ENCODE data around the gene PLA2G6.

The PLA2G6 gene

DNA sequence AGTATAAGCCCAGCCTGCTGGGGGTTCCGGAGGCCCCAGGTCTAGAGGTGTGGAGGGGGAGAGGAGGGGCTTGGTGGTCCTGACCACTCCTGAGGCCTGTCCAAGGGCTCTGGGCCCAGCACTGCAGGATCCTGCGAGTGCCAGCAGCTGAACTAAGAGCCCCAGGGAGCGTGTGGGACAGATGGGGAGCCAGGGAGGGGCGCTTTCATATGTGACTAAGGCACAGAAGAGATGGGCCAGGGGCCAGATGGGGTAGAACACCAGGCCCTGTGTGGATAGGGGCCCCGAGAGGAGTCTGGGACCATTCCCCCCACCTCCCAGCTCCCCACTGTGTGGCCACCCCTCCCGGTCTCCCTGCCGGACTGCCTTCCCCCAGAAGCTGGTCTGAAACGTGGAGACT is 38.5 kb upstream of the PLA2G6 start:
- Histone ChIP-seq H3K27me3 (ENCODE audit: insufficient read depth, low read depth) (no peaks in the 10 kb centered on the region), H4K20me1 (ENCODE audit: insufficient read depth) (no peaks in the 10 kb centered on the region), H3K79me2 (ENCODE audit: insufficient read depth, low read depth) (no peaks in the 10 kb centered on the region), H3K9ac (no peak overlapping the region), H2AFZ (ENCODE audit: low read depth) (no peak overlapping the region), H3K4me1 (ENCODE audit: low read depth, poor library complexity, severe bottlenecking) (peaks cover 50% of the 10 kb centered on the region), H3K36me3 (ENCODE audit: insufficient read depth) (no peaks in the 10 kb centered on the region), H3K4me3 (IDR thresholded peaks at IDR 0.05; ENCODE audit: insufficient read depth, low read depth, low read length) (no peak overlapping the region), H3K4me2 (no peak overlapping the region), H3K27ac (no peak overlapping the region)
- TF ChIP-seq, protein P1, sequence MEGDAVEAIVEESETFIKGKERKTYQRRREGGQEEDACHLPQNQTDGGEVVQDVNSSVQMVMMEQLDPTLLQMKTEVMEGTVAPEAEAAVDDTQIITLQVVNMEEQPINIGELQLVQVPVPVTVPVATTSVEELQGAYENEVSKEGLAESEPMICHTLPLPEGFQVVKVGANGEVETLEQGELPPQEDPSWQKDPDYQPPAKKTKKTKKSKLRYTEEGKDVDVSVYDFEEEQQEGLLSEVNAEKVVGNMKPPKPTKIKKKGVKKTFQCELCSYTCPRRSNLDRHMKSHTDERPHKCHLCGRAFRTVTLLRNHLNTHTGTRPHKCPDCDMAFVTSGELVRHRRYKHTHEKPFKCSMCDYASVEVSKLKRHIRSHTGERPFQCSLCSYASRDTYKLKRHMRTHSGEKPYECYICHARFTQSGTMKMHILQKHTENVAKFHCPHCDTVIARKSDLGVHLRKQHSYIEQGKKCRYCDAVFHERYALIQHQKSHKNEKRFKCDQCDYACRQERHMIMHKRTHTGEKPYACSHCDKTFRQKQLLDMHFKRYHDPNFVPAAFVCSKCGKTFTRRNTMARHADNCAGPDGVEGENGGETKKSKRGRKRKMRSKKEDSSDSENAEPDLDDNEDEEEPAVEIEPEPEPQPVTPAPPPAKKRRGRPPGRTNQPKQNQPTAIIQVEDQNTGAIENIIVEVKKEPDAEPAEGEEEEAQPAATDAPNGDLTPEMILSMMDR (conservative IDR thresholded peaks at IDR 0.05; ENCODE audit: low read depth, low read length): no peak

DNA sequence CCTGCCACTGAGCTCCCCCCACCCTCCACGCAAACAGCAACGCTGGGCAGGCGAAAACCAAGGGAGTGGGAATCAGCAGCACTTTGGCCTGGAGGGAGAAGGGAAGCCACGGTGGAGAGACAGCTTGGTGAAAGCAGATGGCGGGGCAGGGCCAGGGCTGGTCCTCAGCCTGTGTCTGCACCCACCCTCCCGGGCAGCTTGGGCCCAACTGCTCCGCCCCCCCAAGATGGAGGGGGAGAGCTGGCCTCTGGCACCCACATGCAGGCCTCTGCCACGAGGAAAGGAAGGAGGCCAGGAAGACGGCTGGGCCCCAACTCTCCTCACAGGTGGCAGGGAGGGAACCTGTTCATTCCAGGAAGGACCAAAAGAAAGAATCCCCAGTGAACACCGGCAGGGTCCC is 38.0 kb upstream of the PLA2G6 start:
- no peaks in the 10 kb centered on the region for H3K27me3 ChIP-seq (ENCODE audit: insufficient read depth, low read depth)
- no peaks in the 10 kb centered on the region for H3K79me2 ChIP-seq (ENCODE audit: insufficient read depth, low read depth)
- no peak overlapping the region for H2AFZ ChIP-seq (ENCODE audit: low read depth)
- peak overlapping the region; percentile 84 for H3K27ac ChIP-seq
- H3K36me3 ChIP-seq (ENCODE audit: insufficient read depth): no peaks in the 10 kb centered on the region
- H4K20me1 ChIP-seq (ENCODE audit: insufficient read depth): no peaks in the 10 kb centered on the region
- H3K9ac ChIP-seq: no peak overlapping the region
- H3K4me1 ChIP-seq (ENCODE audit: low read depth, poor library complexity, severe bottlenecking): peaks cover 54% of the 10 kb centered on the region
- TF ChIP-seq, protein P1 (conservative IDR thresholded peaks at IDR 0.05; ENCODE audit: low read depth, low read length): no peak
- no peak overlapping the region for H3K4me3 ChIP-seq (IDR thresholded peaks at IDR 0.05; ENCODE audit: insufficient read depth, low read depth, low read length)
- no peak overlapping the region for H3K4me2 ChIP-seq

DNA sequence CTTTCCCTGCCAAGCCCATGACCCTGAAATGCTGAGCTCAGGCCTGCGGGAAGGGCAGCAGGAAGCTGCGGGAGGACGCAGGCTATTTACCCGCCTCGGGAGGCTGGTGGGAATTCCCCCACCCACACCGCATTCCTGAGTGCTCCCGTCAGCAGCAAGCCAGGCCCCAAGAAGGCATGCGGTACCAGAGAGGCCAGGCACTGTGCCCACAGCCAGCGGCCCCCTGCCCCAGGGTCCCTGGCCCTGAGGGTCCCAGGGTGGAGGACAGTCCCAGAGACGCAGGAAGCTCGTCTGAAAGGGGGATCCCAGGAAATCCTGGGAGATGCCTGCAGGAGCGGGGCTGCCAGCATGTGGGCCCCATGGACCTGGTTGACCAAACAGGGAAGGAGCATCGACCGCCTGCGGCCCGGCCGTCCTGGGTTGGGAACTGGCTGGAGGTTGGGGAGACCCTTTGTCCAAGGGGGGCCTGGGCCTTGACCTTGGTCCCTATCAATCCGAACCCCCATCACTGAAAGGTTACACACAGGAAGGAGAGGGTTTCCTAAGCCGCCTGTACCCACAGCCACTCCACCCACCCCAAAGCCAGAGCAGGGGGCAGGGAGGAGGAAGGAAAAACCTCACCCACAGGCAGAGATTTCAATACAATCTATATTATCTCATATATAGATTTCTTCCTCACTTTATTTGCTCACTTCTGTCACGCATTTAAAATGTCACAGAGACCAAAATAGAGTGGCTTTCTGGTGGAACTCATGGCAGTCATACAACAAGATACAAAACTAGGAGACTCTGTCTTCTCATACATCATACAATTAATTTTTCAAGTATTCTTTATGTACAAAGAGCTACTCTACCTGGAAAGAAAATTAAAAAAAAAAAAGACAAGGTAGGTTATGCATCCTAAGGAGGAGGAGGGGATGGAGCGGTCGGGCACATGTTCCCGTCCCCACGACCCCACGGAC is 37.3 kb upstream of the PLA2G6 start:
- no peak overlapping the region; the same call in 1 of the 2 replicates for H2AFZ ChIP-seq (ENCODE audit: low read depth)
- TF ChIP-seq, protein P1 (conservative IDR thresholded peaks at IDR 0.05; ENCODE audit: low read depth, low read length): no peak
- no peaks in the 10 kb centered on the region for H4K20me1 ChIP-seq (ENCODE audit: insufficient read depth)
- H3K4me2 ChIP-seq: peak overlapping the region; percentile 68
- no peak overlapping the region for H3K4me3 ChIP-seq (IDR thresholded peaks at IDR 0.05; ENCODE audit: insufficient read depth, low read depth, low read length)
- H3K79me2 ChIP-seq (ENCODE audit: insufficient read depth, low read depth): no peaks in the 10 kb centered on the region
- peak overlapping the region; percentile 76 for H3K9ac ChIP-seq
- peaks cover 54% of the 10 kb centered on the region for H3K4me1 ChIP-seq (ENCODE audit: low read depth, poor library complexity, severe bottlenecking)
- H3K27ac ChIP-seq: peak overlapping the region; percentile 84
- H3K27me3 ChIP-seq (ENCODE audit: insufficient read depth, low read depth): no peaks in the 10 kb centered on the region
- H3K36me3 ChIP-seq (ENCODE audit: insufficient read depth): no peaks in the 10 kb centered on the region

DNA sequence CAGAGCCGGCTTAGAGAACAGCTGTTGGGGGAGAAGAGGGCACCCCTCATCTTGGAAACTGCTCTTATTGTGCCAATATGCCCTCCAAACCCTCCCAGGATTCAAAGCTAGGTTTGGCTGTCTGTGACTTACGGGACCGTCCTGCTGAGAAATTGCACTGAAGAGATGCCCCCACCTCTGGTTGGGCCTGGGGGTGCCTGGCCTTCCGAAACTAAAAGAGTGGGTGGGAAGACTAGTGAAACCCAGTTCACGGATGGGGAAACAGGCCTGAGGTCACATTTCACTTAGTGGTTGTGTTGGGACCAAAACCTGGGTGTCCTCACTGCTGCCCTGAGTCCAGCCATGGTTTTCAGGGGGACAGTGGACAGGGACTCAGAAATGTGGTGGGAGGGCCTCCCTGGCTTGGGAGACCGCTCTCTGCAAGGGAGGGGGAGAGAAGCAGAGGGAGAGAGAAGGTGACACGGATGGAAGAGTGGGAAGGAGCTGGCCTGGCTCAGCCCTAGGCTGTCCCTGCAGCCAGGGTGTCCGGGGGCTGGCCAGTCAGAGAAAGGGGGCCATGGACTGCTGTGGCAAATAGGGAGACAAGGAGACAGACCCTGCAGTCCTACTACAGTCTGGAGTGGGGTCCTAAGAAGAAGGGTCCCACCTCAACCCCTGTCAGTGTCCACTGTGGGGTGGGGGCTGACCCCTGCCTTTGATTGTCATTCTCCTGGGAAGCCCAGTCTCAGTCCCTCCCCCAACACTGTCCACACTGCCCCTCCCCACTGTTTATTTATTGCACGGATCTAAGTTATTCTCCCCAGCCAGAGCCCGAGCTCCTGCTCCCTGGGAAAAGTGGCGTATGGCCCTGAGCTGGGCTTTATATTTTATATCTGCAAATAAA is 33.8 kb upstream of the PLA2G6 start:
- Histone ChIP-seq H3K4me3 (IDR thresholded peaks at IDR 0.05; ENCODE audit: insufficient read depth, low read depth, low read length) (no peak overlapping the region), H3K27ac (peak overlapping the region; percentile 58; the same call in 1 of the 2 replicates), H2AFZ (ENCODE audit: low read depth) (no peak overlapping the region), H3K27me3 (ENCODE audit: insufficient read depth, low read depth) (no peaks in the 10 kb centered on the region), H3K9ac (peak overlapping the region; percentile 73; the same call in 1 of the 2 replicates), H3K4me1 (ENCODE audit: low read depth, poor library complexity, severe bottlenecking) (peaks cover 67% of the 10 kb centered on the region), H3K36me3 (ENCODE audit: insufficient read depth) (no peaks in the 10 kb centered on the region), H3K79me2 (ENCODE audit: insufficient read depth, low read depth) (no peaks in the 10 kb centered on the region), H4K20me1 (ENCODE audit: insufficient read depth) (no peaks in the 10 kb centered on the region), H3K4me2 (peak overlapping the region; percentile 36)
- TF ChIP-seq, protein P1 (conservative IDR thresholded peaks at IDR 0.05; ENCODE audit: low read depth, low read length): no peak
